Amniotic stem cell (primary cell): Measurements from ENCODE around the gene C2CD5.
"Not testable (repeated sequence)": the region's sequence is repeated elsewhere in the genome, so short reads cannot be mapped to it uniquely, and the experiment has no call there.

Source experiments
- DNase-seq: peaks from one replicate; lab custom pipeline; 2025; lab: John Stamatoyannopoulos, UW

C2CD5 gene

DNA sequence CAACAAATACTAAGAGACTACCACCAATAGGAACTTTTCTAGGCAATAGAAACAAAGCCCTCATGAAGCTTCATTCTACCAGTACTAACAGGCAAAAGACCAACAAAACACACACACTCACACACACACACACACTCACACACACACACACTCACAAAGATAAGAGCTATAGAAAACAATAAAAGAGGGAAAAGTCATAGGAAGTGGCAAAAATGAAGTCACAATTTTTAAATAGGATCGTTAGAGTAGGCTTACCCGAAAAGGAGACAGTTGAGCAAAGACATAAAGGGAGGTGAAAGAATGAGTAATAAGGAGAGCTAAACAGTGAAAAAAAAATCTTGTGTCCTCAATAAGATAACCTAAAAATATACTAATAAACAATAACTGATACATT, 66.5 kb downstream of the C2CD5 start:
- no peak for DNase-seq

DNA sequence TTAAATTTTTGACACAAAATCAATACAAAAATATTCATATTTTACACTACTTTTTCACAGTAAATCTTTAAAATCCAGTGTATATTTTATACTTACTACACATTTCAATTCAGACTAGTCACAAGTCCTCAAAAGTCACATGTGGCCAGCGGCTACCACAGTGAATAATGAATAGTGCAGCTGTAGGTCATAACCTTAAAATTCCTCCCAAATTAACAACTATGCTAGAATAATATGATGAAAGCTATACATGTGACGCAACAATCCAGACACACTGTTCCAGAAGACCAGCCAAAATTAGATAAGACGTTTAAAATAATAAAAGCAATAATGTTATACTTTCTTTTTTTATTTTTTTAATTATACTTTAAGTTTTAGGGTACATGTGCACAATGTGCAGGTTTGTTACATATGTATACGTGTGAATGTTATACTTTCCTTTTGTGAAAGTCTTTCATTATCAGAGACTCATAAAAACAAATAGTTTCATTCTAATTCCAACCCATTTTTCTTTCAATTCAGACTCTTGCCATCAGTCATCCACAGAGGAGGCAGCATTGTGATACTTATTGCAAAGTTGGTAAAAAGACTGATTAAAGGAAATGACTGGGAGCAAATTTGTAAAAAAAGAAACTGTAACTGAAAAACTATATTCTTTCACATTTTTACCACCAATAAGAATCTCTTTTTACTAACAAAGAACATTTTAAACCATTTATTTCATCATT, 67.0 kb downstream of the C2CD5 start:
- peak; percentile 42 for DNase-seq

DNA sequence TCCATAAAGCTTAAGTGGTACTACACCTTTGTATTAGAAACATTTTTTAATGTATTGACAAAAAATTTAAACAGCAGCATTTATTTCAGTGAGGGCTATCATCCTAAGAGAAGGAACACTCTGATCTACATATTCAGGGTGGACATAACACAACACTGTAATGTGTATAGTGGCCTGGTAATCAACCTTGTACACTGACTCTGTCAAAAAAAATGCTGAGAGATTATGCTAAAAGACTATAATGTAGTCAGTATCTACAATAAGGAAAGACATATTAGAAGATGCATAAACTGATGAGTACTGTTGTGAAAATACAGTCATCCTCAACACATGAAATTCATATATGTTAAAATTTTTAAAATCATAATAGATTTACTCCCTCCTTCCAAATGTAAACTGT, 68.2 kb downstream of the C2CD5 start:
- DNase-seq = no peak

DNA sequence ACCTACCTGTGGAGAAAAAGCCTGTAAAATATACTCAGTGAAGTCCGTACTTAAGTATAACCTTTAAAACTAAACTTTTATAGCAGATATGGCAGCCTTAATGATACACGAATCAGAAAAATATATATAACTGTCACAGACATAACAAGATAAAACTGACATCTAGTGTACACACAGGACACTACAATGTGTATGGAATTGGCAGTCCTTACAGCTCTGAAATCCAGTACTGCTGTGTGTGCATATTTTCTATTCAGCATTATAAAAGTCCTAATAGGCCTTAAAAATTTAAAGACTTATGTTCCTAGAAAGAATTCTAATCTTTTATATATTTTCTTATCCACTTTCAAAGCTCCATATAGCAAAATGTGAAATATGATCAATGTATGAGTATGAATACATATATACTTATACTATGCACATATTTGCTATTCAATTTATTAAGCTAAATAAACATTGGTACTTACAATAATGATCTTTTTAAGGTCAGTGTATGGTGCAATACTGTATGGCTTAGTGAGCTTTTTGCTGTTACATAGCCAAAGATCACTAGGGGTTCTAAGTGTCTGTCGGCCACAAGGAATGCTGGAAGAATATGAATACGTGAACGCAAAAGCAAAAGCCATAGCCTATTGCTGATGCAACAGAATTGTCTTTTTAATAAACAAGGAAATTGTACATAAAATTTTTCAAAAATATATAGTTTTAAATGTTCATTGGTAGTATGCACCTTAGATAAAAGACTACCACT, 69.2 kb downstream of the C2CD5 start:
- DNase-seq = no peak

DNA sequence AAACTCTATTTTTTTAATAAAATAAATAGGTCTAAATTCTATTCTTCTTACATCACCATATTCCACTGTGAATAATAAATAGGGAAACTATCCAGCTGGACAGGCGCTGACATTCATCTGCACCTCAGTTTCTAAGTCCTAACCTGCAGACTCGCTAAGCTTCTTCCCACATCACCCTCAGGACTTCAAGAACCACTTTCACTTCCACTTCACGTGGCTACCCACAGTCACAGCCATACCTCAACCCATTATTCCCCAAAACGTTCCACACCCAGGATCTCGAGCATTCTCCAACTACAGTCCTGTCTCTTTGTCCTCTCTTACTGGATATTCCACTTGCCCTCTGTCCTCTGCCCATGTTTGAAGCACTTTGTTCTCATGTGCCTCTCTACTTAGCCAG, 71.1 kb downstream of the C2CD5 start:
- no peak for DNase-seq

DNA sequence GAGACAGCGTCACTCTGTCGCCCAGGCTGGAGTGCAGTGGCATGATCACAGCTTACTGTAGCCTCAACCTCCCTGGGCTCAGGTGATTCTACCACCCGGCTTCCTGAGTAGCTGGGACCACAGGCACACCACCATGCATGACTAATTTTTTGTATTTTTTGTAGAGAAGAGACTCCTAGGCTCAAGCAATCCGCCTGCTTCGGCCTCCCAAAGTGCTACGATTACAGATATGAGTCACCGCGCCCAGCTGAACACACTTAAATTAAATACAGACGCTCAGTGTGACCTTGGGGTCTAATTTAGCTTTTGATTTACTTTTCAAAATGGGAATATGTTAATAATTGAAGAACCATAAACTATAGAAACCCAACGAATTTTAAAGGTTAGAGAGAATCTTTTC, 77.2 kb downstream of the C2CD5 start:
- DNase-seq = peak; percentile 32

DNA sequence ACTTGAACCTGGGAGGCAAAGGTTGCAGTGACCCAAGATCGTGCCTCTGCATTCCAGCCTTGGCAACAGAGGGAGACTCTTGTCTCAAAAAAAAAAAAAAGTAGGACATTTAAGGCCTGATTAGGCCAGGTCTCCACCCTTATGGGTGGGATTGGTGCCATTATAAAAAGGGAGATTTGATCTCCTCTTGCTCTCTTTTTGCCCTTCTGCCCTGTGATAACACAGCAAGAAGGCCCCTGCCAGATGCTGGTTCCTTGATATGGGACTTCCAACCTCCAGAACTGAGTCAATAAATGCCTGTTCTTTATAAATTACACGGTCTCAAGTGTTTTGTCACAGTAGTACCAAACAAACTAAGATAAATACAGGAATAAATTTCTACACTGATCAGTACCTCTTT, 81.0 kb downstream of the C2CD5 start:
- no peak for DNase-seq

DNA sequence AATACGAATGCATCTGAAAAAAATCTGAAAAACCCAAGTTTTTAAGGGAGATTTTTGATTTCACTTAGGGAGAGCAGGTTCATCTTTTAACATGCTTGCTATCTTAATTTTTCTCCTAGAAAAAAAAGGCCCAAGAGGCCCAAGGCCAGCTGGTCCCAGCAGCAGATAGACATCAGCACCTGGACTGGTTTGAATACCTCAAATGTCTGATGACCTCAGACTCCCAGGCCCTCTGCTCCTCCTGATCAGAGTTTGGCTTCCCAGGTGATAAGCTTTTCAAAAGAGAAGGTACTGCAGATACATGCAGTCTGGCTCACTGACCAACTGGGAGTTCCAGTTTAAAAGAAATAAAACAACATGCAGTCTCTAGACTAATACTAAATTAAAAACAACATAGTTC, 82.6 kb downstream of the C2CD5 start:
- DNase-seq = no peak

DNA sequence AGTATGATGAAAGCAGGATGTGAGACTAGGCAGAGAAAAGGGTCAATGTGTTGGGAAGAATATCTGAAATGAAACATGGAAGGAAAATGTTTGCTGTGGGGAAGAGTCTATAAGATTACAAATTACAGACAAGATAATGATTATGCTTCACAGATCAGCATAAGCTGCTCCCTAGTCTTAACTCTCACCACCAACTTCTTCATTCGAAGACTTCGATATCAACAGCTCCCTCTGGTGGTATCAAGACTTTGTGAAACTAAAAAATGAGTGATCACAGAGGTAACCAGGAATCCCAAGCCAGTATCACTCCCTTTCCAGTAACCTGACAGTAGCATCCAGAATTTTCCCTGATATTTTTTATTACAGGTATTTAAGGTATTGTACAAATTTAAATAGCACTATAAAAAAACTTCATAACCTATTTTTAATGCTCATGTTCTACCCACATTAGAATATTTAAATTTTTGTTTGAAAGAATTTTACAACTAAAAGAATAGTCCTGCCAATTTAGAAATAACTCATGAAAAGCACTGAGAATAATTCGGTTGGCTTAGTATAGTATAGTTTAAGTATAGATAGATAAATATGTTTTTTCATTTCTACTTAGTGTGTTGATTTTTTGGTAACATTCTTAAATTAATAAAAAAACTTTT, 84.4 kb downstream of the C2CD5 start:
- peak; percentile 49 for DNase-seq

DNA sequence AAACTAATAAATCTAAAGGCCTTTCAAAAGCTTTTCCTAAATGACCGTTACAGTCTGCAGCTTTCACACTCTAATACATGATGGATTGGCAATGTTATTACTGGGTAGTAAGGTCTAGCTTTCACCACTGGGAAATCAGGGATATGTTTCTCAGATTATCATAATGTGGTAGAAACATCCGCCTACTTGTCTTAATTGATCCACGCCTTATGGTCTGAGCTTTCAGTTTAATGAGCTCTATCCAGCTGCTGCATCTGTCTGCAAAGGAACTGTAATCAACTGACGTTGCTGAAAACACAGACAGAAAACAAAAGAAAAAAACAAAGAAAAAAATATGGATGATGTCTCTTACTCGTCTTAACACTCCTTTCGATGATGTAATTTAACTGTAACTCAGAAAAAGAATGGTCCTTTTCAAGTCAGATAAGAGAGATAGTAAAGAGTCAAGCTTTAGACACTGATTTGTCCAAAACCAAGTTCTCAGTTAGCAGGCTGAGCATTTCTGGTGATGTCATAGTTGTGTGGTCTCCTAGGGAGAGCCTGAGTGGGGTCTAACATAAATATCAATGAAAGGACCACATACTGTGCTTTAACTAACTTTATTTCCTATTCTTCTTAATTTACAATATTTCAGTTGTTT, 85.9 kb downstream of the C2CD5 start:
- no peak for DNase-seq

DNA sequence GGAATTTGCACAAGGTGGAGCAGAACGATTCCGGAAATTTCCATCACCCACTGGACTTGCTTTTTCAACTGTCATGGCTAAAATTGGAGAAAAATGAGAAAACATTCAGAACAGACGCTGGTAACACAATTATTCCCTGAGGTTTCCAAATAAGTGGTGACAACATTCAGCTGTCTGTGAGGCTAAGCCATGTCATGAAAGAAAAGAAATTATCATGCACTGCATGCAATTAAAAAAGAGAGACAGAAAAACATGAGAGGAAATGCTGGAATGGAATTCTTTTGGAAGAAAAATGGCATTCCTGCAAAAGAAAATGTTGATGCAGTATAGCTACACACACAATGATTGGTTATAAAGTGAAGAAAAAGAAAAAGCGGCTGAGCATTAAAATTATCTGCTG, 87.3 kb downstream of the C2CD5 start:
- DNase-seq = no peak

DNA sequence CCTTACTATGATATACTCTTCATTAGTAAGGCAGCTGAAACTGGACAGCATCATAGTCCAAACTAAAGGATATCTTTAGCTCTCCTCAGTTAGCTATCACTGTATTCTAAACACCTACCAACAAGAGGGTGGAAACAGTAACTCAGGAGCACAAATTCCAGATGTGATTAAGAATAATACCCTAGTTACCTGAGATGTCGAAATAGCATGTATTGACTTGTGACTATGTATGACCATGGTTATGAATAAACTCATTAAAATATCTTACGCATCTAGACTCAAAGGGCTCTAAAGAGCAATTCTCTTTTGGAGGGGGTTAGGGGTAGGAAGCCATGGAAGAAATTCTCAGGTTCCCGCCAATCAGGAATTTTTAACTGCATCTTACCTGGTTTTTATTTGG, 90.8 kb downstream of the C2CD5 start:
- DNase-seq = no peak

DNA sequence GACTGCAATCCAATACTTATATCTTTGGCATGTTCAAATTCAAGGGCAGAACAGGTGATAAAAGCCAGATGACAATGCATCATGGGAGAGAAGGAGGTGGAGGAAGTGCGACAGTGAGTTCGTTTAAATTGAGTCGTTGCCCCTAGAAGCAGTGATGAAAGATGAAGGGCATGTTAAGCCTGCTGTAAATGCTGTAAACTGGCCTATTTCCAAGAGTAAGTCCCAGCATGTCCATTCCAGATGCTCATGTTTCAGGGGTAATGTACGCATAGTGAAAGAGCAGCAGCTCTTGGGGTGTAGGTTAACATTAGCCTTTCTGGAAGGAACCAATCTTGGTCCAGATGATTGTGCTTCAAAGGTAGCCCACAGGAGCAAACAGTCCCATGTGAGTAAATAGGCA, 97.1 kb downstream of the C2CD5 start:
- no peak for DNase-seq

DNA sequence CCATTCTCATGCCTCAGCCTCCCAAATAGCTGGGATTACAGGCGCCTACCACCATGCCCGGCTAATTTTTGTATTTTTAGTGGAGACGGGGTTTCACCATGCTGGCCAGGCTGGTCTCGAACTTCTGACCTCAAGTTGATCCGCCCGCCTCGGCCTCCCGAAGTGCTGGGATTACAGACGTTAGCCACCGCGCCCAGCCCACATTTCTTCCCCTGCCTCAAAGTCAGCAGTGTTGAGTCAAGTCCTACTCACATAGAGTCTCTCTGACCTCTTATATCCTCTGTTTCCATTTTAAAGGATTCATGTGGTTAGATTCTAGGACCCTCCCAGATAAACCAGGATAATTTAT, 100.1 kb downstream of the C2CD5 start:
- not testable (repeated sequence) for DNase-seq

DNA sequence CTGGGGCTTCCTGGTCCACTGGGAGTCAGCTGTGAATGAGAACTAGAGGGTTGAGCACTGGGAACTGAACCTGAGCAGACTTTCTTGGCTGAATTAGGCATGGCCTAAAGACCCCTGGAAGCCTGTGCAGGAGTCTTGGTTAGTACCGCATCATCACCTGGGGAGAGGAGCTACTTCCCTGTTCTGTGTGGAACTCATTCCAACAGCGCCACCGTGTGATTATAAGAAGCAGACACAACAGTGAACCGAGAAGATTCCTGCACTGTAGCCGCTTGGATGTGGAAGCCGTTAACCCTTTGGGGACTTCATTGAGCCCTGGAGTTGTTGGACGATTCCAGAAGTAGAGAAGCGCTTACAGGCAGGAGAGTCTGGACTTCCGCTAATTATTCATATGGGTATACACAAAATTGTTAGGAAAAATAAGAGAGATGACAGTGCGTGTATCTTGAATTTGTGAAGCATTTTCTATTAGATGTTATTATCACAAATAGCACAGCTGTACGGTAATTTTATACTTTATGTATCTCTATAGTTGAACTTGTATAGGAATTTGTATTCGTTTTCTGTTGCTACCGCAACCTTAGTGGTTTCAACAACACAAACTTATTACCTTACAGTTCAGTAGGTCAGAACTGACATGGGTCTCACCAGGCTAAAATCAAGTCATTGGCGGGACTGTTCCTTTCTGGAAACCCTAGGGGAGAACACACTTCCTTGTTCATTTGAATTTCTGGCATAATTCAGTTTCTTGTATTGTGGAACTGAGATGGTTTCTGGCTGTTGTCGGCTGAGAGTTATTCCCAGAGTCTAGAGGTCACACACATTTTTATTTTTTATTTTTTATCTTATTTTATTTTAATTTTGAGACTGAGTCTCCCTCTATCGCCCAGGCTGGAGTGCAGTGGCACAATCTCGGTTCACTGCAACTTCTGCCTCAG, 100.7 kb downstream of the C2CD5 start:
- peak; percentile 45 for DNase-seq

DNA sequence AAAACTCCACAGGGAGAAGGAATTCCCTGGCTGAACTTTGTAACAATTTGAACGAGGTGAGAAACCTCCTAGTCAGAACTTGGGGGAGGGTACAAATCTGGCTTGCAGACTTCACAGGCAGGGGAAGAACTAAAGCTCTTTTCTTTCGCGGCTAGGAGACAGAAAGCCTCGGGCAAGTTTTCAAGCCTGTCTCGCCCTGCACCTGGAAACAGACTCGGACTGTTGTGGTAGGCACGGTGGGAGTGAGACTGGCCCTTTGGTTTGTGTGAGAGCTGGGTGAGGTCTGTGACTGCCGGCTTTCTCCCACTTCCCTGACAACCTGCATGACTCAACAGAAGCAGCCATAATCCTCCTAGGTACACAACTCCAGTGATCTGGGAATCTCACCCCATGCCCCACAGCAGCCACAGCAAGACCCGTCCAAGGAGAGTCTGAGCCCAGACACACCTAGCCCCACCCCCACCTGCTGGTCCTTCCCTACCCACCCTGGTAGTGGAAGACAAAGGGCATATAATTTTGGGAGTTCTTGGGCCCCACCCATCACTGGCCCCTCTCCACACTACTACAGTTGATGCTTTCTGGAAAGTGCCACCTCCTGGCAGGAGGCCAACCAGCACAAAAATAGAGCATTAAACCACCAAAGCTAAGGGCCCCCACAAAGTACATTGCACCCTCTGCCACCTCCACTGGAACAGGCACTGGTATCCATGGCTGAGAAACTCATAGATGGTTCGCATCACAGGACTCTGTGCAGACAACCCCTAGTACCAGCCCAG, 107.1 kb downstream of the C2CD5 start:
- no peak for DNase-seq

DNA sequence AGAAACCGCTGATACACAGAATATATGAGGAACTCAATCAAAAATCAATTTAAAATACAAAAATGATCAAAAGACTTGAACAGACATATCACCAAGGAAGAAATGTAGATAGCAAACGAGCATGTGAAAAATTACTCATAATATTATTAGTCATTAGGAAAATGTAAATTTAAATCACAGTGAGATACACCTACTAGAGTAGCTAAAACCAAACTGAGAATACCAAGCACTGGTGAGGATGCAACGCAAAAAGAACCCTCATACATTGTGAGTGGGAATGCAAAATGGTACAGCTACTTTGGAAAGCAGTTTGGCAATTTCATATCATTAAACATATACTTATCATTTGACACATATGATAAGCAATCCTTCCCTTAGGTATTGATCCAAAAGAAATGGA, 108.8 kb downstream of the C2CD5 start:
- no peak for DNase-seq

DNA sequence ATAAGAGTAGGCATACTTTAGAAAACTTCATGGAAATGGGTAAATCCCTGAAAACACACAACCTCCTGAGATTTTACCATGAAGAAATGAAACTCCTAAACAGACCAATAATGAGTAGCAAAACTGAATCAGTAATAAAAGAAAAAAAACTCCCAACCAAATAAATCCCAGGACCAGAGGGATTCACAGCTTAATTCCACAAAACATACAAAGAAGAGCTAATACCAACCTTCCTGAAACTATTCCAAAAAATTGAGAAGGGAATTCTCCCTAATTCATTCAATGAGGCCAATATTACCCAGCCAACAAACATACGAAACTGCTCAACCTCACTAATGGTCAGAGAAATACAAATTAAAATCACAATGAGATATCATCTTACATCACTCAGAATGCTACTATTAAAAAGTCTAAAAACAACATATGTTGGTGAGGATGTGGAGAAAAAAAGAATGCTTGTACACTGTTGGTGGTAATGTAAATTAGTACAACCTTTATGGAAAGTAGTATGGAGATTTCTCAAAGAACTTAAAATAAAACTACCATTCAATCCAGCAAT, 112.6 kb downstream of the C2CD5 start:
- no peak for DNase-seq

DNA sequence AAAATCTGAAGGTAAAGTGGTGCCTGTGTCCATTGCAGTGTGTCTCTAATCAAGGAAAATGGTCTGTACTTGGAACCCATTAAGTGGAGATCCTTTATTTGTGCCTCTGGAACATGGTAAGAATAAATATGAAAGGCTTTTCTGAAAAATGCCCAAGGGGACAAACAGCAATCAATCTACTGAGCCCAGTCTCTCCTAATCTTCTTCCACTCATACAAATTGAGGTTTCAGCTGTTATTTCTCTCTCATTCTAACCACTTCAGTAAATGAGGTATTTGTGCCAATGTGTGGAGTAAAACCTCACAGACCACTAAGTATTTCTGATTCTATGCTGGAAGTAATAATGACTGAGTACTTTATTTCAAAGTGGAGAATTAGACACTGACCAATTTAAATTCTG, 127.5 kb downstream of the C2CD5 start:
- no peak for DNase-seq
